ENCODE data around the gene MMP13.
"Not testable (repeated sequence)": the region's sequence is repeated elsewhere in the genome, so short reads cannot be mapped to it uniquely, and the experiment has no call there.

MMP13 gene

GRCh38 chr11:102955624-102956023 lies at the start of gene MMP13:
TSS of gene MMP13 (minus strand) at chr11:102955732. CDS start at chr11:102955705, 27 bp downstream.
- DNase-seq (ENCODE audit: extremely low spot score), result no peak
- CTCF ChIA-PET, result interaction anchor here (1.2 kb wide), 1 partner anchor 15 kb away, joined by 3 read pairs; no protein-coding TSS in a partner anchor
- TF ChIP-seq NFRKB (IDR thresholded peaks at IDR 0.05) (no peak), ARNT (IDR thresholded peaks at IDR 0.05) (no peak), BHLHE40 (IDR thresholded peaks at IDR 0.05; ENCODE audit: borderline replicate concordance) (no peak), FOXA1 (IDR thresholded peaks at IDR 0.05) (no peak), CTBP1 (IDR thresholded peaks at IDR 0.05; ENCODE audit: borderline replicate concordance) (no peak), FOXK2 (IDR thresholded peaks at IDR 0.05) (no peak), TARDBP (IDR thresholded peaks at IDR 0.05) (no peak), SP1 (IDR thresholded peaks at IDR 0.05) (no peak), HDGF (IDR thresholded peaks at IDR 0.05; ENCODE audit: borderline replicate concordance) (no peak), L3MBTL2 (conservative IDR thresholded peaks at IDR 0.05) (no peak), FOXM1 (IDR thresholded peaks at IDR 0.05; ENCODE audit: borderline replicate concordance) (no peak), ELF4 (IDR thresholded peaks at IDR 0.05) (no peak), PKNOX1 (IDR thresholded peaks at IDR 0.05) (no peak), ZNF384 (IDR thresholded peaks at IDR 0.05) (no peak), LEF1 (IDR thresholded peaks at IDR 0.05; ENCODE audit: borderline replicate concordance) (no peak), SUZ12 (IDR thresholded peaks at IDR 0.05) (no peak)
- POLR2A ChIA-PET, result no interaction called here

- CTCF ChIA-PET; POLR2A ChIA-PET; DNase-seq (ENCODE audit: extremely low spot score): not testable (repeated sequence)
Observed at GRCh38 chr11:103004234-103004633, 48.7 kb upstream of the MMP13 start.

- peak; percentile 13 for DNase-seq (ENCODE audit: extremely low spot score)
- CTCF ChIA-PET, result no interaction called here
- POLR2A ChIA-PET, result no interaction called here
- TF ChIP-seq HDGF (IDR thresholded peaks at IDR 0.05; ENCODE audit: borderline replicate concordance) (no peak), ELF4 (IDR thresholded peaks at IDR 0.05) (no peak), LEF1 (IDR thresholded peaks at IDR 0.05; ENCODE audit: borderline replicate concordance) (no peak), L3MBTL2 (conservative IDR thresholded peaks at IDR 0.05) (no peak), ARNT (IDR thresholded peaks at IDR 0.05) (no peak), FOXA1 (IDR thresholded peaks at IDR 0.05) (no peak), ZNF384 (IDR thresholded peaks at IDR 0.05) (no peak), PKNOX1 (IDR thresholded peaks at IDR 0.05) (no peak), SUZ12 (IDR thresholded peaks at IDR 0.05) (no peak)
Observed at GRCh38 chr11:102994105-102994504, 38.6 kb upstream of the MMP13 start.

GRCh38 chr11:102991776-102992175 lies 36.2 kb upstream of the MMP13 start:
- TF ChIP-seq LEF1 (IDR thresholded peaks at IDR 0.05; ENCODE audit: borderline replicate concordance) (no peak), SP1 (IDR thresholded peaks at IDR 0.05) (no peak), L3MBTL2 (conservative IDR thresholded peaks at IDR 0.05) (no peak), BHLHE40 (IDR thresholded peaks at IDR 0.05; ENCODE audit: borderline replicate concordance) (no peak), NFRKB (IDR thresholded peaks at IDR 0.05) (no peak), FOXM1 (IDR thresholded peaks at IDR 0.05; ENCODE audit: borderline replicate concordance) (no peak), ZNF384 (IDR thresholded peaks at IDR 0.05) (no peak), SUZ12 (IDR thresholded peaks at IDR 0.05) (no peak), ARNT (IDR thresholded peaks at IDR 0.05) (no peak), TARDBP (IDR thresholded peaks at IDR 0.05) (no peak), CTBP1 (IDR thresholded peaks at IDR 0.05; ENCODE audit: borderline replicate concordance) (no peak), ELF4 (IDR thresholded peaks at IDR 0.05) (no peak), HDGF (IDR thresholded peaks at IDR 0.05; ENCODE audit: borderline replicate concordance) (no peak), FOXA1 (IDR thresholded peaks at IDR 0.05) (no peak), FOXK2 (IDR thresholded peaks at IDR 0.05) (no peak), PKNOX1 (IDR thresholded peaks at IDR 0.05) (no peak)
- ChIA-PET POLR2A (no interaction called here), CTCF (no interaction called here)
- no peak for DNase-seq (ENCODE audit: extremely low spot score)

- no peak for DNase-seq (ENCODE audit: extremely low spot score)
- ChIA-PET CTCF (no interaction called here), POLR2A (no interaction called here)
- TF ChIP-seq FOXK2 (IDR thresholded peaks at IDR 0.05), result no peak
- no peak for TF ChIP-seq FOXA1 (IDR thresholded peaks at IDR 0.05)
- no peak for TF ChIP-seq TARDBP (IDR thresholded peaks at IDR 0.05)
- no peak for TF ChIP-seq PKNOX1 (IDR thresholded peaks at IDR 0.05)
- TF ChIP-seq SP1 (IDR thresholded peaks at IDR 0.05), result no peak
- no peak for TF ChIP-seq NFRKB (IDR thresholded peaks at IDR 0.05)
- no peak for TF ChIP-seq ZNF384 (IDR thresholded peaks at IDR 0.05)
- TF ChIP-seq LEF1 (IDR thresholded peaks at IDR 0.05; ENCODE audit: borderline replicate concordance), result no peak
- no peak for TF ChIP-seq ARNT (IDR thresholded peaks at IDR 0.05)
- TF ChIP-seq SUZ12 (IDR thresholded peaks at IDR 0.05), result no peak
- no peak for TF ChIP-seq ELF4 (IDR thresholded peaks at IDR 0.05)
- no peak for TF ChIP-seq BHLHE40 (IDR thresholded peaks at IDR 0.05; ENCODE audit: borderline replicate concordance)
- no peak for TF ChIP-seq HDGF (IDR thresholded peaks at IDR 0.05; ENCODE audit: borderline replicate concordance)
- no peak for TF ChIP-seq L3MBTL2 (conservative IDR thresholded peaks at IDR 0.05)
- TF ChIP-seq FOXM1 (IDR thresholded peaks at IDR 0.05; ENCODE audit: borderline replicate concordance), result no peak
- no peak for TF ChIP-seq CTBP1 (IDR thresholded peaks at IDR 0.05; ENCODE audit: borderline replicate concordance)
Observed at GRCh38 chr11:102990145-102990544, 34.6 kb upstream of the MMP13 start.

Measured in HEK293T (cell line).